ENCODE data around the gene TMEM203.

Gene TMEM203

DNA sequence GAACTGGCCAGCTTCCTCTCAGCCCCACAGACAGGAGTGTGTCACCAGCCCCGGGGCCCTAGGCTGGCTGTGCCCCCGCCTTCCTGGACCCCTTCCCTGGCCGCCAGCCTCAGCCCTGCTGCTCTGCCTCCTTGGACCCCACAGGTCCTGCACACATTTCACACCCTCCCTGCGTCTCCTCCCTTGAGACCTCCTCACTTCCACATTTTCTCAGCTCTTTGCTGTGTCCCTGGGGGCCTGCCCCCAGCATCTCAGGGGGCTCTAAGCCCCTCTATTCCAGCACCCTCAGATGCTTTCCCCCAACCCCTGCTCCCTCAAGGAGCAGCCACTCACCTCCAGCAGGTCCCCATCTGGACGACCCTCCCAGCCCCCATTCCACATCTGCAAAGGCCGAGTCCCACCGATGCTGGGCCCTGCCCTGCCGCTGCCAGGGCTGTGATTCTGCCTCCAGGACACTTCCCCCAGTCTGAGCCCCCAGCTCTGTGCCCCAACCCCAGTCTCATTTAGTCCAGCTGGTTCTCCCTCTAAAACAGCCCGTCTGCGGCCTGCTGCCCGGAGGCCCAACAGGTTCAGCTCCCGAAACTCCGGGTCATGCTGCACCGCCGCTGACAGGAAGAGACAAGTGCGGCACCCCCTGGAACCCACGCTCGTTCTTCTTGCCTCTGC is 29.4 kb upstream of the TMEM203 start:
- Histone ChIP-seq H3K4me3 (ENCODE audit: low read depth in 1 of 5, low read length in 5 of 5) (no peak overlapping the region), H3K27me3 (ENCODE audit: control insufficient read depth in 5 of 5, insufficient read depth in 4 of 5, low read length in 5 of 5) (peaks cover 39 to 49% (median 45%) of the 10 kb centered on the region in 5 donors), H3K36me3 (ENCODE audit: control insufficient read depth in 5 of 5, insufficient read depth in 5 of 5, low read length in 5 of 5) (no peaks in the 10 kb centered on the region), H3K9me3 (ENCODE audit: control insufficient read depth in 5 of 5, low read length in 5 of 5) (no peaks in the 10 kb centered on the region), H3K27ac (ENCODE audit: low read depth, low read length) (no peak overlapping the region), H3K4me1 (ENCODE audit: control insufficient read depth in 5 of 5, insufficient read depth in 5 of 5, low read length in 5 of 5) (peaks cover 0 to 31% (median 21%) of the 10 kb centered on the region in 5 donors), H3K9ac (ENCODE audit: low read length in 5 of 5) (no peak overlapping the region)

DNA sequence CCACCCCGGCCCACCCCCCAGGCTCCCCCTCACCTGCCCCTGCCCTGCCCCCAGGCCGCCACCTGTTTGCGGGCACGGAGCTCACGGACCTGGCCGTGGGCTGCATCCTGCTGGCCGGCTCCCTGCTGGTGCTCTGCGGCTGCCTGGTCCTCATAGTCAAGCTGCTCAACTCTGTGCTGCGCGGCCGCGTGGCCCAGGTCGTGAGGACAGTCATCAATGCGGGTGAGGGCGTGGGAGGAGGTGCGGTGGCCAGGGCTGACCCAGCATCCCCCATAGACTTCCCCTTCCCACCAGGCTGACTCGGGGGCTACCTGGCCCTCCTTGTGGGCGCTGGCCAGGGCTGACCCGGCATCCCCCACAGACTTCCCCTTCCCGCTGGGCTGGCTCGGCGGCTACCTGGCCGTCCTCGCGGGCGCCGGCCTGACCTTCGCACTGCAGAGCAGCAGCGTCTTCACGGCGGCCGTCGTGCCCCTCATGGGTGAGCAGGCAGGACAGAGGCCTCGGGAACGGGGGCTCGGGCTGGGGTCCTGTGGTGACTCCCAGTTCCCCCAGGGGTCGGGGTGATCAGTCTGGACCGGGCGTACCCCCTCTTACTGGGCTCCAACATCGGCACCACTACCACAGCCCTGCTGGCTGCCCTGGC is 28.7 kb upstream of the TMEM203 start:
- peaks cover 0 to 25% (median 15%) of the 10 kb centered on the region in 5 donors for H3K4me1 ChIP-seq (ENCODE audit: control insufficient read depth in 5 of 5, insufficient read depth in 5 of 5, low read length in 5 of 5)
- H3K36me3 ChIP-seq (ENCODE audit: control insufficient read depth in 5 of 5, insufficient read depth in 5 of 5, low read length in 5 of 5) = no peaks in the 10 kb centered on the region
- no peaks in the 10 kb centered on the region for H3K9me3 ChIP-seq (ENCODE audit: control insufficient read depth in 5 of 5, low read length in 5 of 5)
- no peak overlapping the region for H3K27ac ChIP-seq (ENCODE audit: low read depth, low read length)
- H3K27me3 ChIP-seq (ENCODE audit: control insufficient read depth in 5 of 5, insufficient read depth in 4 of 5, low read length in 5 of 5) = peaks cover 45 to 56% (median 51%) of the 10 kb centered on the region in 5 donors
- H3K4me3 ChIP-seq (ENCODE audit: low read depth in 1 of 5, low read length in 5 of 5) = no peak overlapping the region
- no peak overlapping the region for H3K9ac ChIP-seq (ENCODE audit: low read length in 5 of 5)

DNA sequence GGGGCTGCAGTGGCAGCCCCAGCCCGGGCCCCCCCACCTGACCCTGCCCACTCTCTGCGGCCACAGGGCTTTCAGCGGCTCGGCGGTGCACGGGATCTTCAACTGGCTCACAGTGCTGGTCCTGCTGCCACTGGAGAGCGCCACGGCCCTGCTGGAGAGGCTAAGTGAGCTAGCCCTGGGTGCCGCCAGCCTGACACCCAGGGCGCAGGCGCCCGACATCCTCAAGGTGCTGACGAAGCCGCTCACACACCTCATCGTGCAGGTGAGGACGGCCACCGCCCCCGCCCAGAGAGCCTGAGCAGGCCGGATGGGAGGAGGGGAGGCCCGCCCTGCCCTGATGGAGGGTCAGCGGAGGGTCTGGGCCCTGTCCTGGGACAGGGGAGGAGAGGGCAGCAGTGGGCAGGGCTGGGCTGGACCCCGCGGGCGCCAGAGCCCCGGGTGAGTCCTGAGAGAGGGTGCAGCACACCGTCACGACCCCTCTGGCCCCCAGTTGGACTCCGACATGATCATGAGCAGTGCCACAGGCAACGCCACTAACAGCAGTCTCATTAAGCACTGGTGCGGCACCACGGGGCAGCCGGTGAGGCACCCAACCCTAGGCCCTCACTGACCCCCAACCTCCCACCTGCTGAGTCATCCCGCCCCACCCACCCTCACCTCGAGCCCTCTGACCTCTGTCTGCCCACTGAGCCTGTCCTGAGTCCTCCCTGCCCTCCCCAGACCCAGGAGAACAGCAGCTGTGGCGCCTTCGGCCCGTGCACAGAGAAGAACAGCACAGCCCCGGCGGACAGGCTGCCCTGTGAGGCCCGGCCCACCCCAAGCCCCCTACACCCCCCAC is 27.9 kb upstream of the TMEM203 start:
- Histone ChIP-seq H3K9ac (ENCODE audit: low read length in 5 of 5) (no peak overlapping the region), H3K9me3 (ENCODE audit: control insufficient read depth in 5 of 5, low read length in 5 of 5) (no peaks in the 10 kb centered on the region), H3K36me3 (ENCODE audit: control insufficient read depth in 5 of 5, insufficient read depth in 5 of 5, low read length in 5 of 5) (no peaks in the 10 kb centered on the region), H3K4me1 (ENCODE audit: control insufficient read depth in 5 of 5, insufficient read depth in 5 of 5, low read length in 5 of 5) (peaks cover 0 to 19% (median 12%) of the 10 kb centered on the region in 5 donors), H3K27ac (ENCODE audit: low read depth, low read length) (no peak overlapping the region), H3K4me3 (ENCODE audit: low read depth in 1 of 5, low read length in 5 of 5) (no peak overlapping the region), H3K27me3 (ENCODE audit: control insufficient read depth in 5 of 5, insufficient read depth in 4 of 5, low read length in 5 of 5) (peaks cover 51 to 65% (median 60%) of the 10 kb centered on the region in 5 donors)

DNA sequence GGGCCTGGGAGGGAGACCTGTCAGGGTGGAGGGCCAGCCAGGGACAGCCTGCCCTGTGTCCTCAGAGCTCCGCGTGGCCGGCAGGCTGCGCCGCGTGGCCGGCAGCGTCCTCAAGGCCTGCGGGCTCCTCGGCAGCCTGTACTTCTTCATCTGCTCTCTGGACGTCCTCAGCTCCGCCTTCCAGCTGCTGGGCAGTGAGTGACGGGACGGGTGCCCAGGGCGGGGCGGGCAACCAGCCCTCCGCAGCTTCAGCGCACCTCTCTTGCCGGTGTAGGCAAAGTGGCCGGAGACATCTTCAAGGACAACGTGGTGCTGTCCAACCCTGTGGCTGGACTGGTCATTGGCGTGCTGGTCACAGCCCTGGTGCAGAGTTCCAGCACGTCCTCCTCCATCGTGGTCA is 27.1 kb upstream of the TMEM203 start:
- H3K4me3 ChIP-seq (ENCODE audit: low read depth in 1 of 5, low read length in 5 of 5) = no peak overlapping the region
- H3K27ac ChIP-seq (ENCODE audit: low read depth, low read length) = no peak overlapping the region
- H3K9ac ChIP-seq (ENCODE audit: low read length in 5 of 5) = no peak overlapping the region
- H3K4me1 ChIP-seq (ENCODE audit: control insufficient read depth in 5 of 5, insufficient read depth in 5 of 5, low read length in 5 of 5) = peaks cover 0 to 19% (median 12%) of the 10 kb centered on the region in 5 donors
- no peaks in the 10 kb centered on the region for H3K36me3 ChIP-seq (ENCODE audit: control insufficient read depth in 5 of 5, insufficient read depth in 5 of 5, low read length in 5 of 5)
- no peaks in the 10 kb centered on the region for H3K9me3 ChIP-seq (ENCODE audit: control insufficient read depth in 5 of 5, low read length in 5 of 5)
- peaks cover 51 to 69% (median 63%) of the 10 kb centered on the region in 5 donors for H3K27me3 ChIP-seq (ENCODE audit: control insufficient read depth in 5 of 5, insufficient read depth in 4 of 5, low read length in 5 of 5)

DNA sequence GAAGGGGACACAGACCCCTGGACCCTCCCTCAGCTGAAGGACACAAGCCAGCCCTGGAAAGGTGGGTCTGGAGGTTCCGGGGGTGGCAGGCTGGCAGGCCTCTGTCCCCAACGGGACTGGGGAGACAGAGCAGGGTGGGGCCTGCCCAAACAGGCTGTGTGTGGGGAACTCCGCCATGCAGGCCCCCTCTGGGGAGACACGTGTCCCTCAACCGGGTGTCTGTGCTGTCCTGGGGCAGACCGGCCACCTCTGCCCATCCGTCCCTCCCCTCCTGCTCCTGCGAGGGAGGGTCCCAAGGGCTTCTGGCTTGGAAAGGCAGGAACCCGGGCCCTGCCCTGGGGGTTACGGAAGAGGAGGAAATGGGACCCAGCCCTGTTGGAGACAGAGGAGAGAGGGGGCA is 26.7 kb upstream of the TMEM203 start:
- H3K4me1 ChIP-seq (ENCODE audit: control insufficient read depth in 5 of 5, insufficient read depth in 5 of 5, low read length in 5 of 5) = peaks cover 0 to 17% (median 12%) of the 10 kb centered on the region in 5 donors
- H3K9ac ChIP-seq (ENCODE audit: low read length in 5 of 5) = no peak overlapping the region
- H3K4me3 ChIP-seq (ENCODE audit: low read depth in 1 of 5, low read length in 5 of 5) = no peak overlapping the region
- H3K27me3 ChIP-seq (ENCODE audit: control insufficient read depth in 5 of 5, insufficient read depth in 4 of 5, low read length in 5 of 5) = peaks cover 53 to 71% (median 66%) of the 10 kb centered on the region in 5 donors
- no peaks in the 10 kb centered on the region for H3K36me3 ChIP-seq (ENCODE audit: control insufficient read depth in 5 of 5, insufficient read depth in 5 of 5, low read length in 5 of 5)
- no peaks in the 10 kb centered on the region for H3K9me3 ChIP-seq (ENCODE audit: control insufficient read depth in 5 of 5, low read length in 5 of 5)
- no peak overlapping the region for H3K27ac ChIP-seq (ENCODE audit: low read depth, low read length)

DNA sequence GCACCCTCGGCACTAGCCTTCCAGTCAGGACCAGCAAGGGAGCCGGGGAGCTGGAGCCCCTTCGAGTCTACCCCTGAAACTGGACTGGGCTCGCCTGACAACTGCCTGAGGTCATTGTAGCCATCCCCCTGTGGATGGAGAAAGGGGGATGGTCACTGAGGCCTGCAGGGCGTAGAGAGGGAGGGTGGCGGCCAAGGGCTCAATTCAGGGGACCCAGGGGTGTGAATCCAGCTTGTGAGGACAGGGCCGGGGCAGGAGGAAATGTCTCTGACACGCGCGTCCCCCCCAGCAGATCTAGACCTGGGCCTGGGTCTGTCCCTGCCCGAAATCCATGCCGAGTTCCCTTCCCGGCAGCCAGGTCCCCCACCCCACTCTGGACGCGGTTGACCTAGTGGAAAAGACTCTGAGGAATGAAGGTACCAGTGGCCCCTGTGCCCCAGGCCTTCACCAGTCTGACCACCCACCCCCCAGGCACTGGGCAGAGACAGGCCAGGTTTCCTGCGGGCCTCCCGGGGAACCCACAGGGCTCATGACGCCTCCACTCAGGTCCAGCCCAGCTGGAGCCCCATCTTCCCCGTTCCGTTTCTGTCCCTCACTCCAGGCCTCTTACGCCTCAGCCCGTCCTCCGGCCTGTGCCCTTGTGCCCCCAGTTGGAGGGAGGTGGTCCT is 26.1 kb upstream of the TMEM203 start:
- Histone ChIP-seq H3K4me1 (ENCODE audit: control insufficient read depth in 5 of 5, insufficient read depth in 5 of 5, low read length in 5 of 5) (peaks cover 0 to 11% (median 7%) of the 10 kb centered on the region in 5 donors), H3K36me3 (ENCODE audit: control insufficient read depth in 5 of 5, insufficient read depth in 5 of 5, low read length in 5 of 5) (no peaks in the 10 kb centered on the region), H3K9me3 (ENCODE audit: control insufficient read depth in 5 of 5, low read length in 5 of 5) (no peaks in the 10 kb centered on the region), H3K27me3 (ENCODE audit: control insufficient read depth in 5 of 5, insufficient read depth in 4 of 5, low read length in 5 of 5) (peaks cover 56 to 75% (median 72%) of the 10 kb centered on the region in 5 donors), H3K9ac (ENCODE audit: low read length in 5 of 5) (peak overlapping the region in 1 of 5 donors; percentile 13), H3K4me3 (ENCODE audit: low read depth in 1 of 5, low read length in 5 of 5) (no peak overlapping the region), H3K27ac (ENCODE audit: low read depth, low read length) (no peak overlapping the region)

DNA sequence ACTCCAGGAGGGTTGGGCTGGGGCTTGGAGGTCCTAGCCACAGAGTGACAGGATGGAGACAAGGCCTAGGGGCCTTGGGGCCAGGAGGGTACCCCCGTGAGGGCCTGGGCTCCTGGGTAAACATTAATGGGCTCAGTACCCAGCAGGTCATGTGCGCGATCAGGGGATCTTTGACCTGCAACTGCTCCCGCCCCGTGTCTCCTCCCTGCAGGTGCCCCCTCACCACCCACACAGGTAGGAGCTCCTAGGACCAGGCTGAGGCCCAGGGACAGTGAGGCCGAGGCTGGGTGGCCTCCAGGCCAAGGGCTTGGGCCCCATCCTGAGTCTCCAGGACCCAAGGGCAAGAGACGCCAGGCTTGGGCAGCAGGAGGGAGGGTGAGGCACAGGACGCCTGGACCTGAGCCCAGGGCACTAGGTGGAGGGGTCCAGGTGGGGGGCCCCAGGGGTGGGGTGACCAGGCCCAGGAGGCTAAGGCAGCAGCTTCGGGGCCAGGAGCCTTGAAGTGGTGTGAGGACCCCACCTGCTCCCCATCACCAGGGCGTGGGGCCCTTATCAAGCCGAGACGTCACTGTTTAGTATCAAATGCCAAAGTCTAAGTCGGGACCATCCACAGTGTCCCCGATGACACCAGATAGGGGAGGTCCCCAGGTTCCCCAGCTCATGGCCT is 25.4 kb upstream of the TMEM203 start, which contains the start of gene SLC34A3:
TSS of gene SLC34A3 (plus strand) at position 197 of the 667 bp plus-strand sequence. CDS start 802 bp downstream, outside the sequence.
- Histone ChIP-seq H3K9ac (ENCODE audit: low read length in 5 of 5) (peak within 1 kb of the TSS in 1 of 5 donors; percentile 13), H3K9me3 (ENCODE audit: control insufficient read depth in 5 of 5, low read length in 5 of 5) (no peaks in the 10 kb centered on the region), H3K4me1 (ENCODE audit: control insufficient read depth in 5 of 5, insufficient read depth in 5 of 5, low read length in 5 of 5) (peaks cover 0 to 5% (median under 1%) of the 10 kb centered on the region in 5 donors), H3K36me3 (ENCODE audit: control insufficient read depth in 5 of 5, insufficient read depth in 5 of 5, low read length in 5 of 5) (no peaks in the 10 kb centered on the region), H3K4me3 (ENCODE audit: low read depth in 1 of 5, low read length in 5 of 5) (no peak within 1 kb of the TSS), H3K27me3 (ENCODE audit: control insufficient read depth in 5 of 5, insufficient read depth in 4 of 5, low read length in 5 of 5) (peaks cover 59 to 80% (median 75%) of the 10 kb centered on the region in 5 donors), H3K27ac (ENCODE audit: low read depth, low read length) (no peak within 1 kb of the TSS)

DNA sequence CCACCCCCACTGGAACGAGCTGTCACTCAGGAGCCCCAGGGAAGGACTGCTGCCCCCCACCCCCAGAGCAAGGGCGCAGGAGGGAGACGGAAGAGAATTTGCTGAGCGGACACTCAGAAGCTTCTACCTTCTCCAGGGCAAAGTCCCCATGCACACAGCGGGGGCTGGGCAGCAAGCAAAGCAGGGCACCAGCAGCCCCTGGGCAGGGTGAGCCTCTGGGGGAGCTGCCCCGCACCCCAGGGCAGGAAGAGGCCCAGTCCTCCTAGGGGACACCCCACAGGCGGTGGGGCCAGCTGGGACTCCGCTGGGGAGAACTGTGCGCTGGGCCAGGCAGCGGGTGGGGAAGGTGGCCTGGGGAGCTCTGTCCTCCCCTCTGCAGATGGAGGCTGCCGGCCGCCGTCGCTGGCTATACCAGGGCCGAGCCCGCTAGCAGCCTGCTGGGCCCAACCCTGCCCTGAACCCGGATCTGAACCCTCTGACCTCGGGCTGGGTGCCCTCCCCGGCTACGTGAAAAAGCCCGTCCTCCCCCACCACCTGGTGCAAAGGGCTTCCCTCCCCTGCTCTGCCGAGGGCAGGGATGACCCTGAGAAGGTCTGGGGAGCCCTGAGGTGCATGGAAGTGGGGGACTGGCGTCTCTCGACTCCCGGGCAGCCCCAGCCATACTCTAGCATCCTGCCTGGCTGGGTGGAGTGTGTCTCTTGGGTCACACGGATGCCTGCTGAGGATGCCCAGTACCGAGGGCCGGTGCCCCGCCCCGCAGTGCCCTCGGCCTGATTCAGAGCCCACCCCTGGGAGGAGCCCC is 24.7 kb upstream of the TMEM203 start:
- no peaks in the 10 kb centered on the region for H3K9me3 ChIP-seq (ENCODE audit: control insufficient read depth in 5 of 5, low read length in 5 of 5)
- no peak overlapping the region for H3K27ac ChIP-seq (ENCODE audit: low read depth, low read length)
- no peaks in the 10 kb centered on the region for H3K36me3 ChIP-seq (ENCODE audit: control insufficient read depth in 5 of 5, insufficient read depth in 5 of 5, low read length in 5 of 5)
- H3K4me1 ChIP-seq (ENCODE audit: control insufficient read depth in 5 of 5, insufficient read depth in 5 of 5, low read length in 5 of 5) = no peaks in the 10 kb centered on the region
- no peak overlapping the region for H3K9ac ChIP-seq (ENCODE audit: low read length in 5 of 5)
- H3K4me3 ChIP-seq (ENCODE audit: low read depth in 1 of 5, low read length in 5 of 5) = no peak overlapping the region
- H3K27me3 ChIP-seq (ENCODE audit: control insufficient read depth in 5 of 5, insufficient read depth in 4 of 5, low read length in 5 of 5) = peaks cover 53 to 76% (median 70%) of the 10 kb centered on the region in 5 donors
